WTC11 (cell line): ENCODE results near the gene ZFP90. TPM values are rescaled to one million over a fixed set of nuclear protein-coding genes. Genes with fewer than 3 reads are reported as not detected.

Source experiments
- ATAC-seq: fragments of 200-7000 bp; cut with Tn5 transposase; 2 replicates; pipeline ENCODE4 v1.10.0; 2021; ENCODE audit warnings: mild to moderate bottlenecking, moderate library complexity
- CTCF ChIA-PET: fragments of 300-600 bp; sonication (Branson Sonifier 250); formaldehyde crosslinking; loops from one replicate; lab custom pipeline; 2021; ENCODE audit warnings: antibody characterized with exemption; lab: Charles Lee
- POLR2A ChIA-PET: fragments of 350-600 bp; sonication (Branson Sonifier 250); formaldehyde crosslinking; loops from one replicate; lab custom pipeline; 2021; ENCODE audit warnings: antibody characterized with exemption; lab: Charles Lee
- DNase-seq: peaks from one replicate; pipeline ENCODE4 v3.0.0; 2021; ENCODE audit warnings: low spot score
- H3K27ac Mint-ChIP-seq: 2 replicates; pipeline ENCODE4 v1.8.0; 2021; ENCODE audit warnings: mixed read lengths
- H3K27me3 Mint-ChIP-seq: 2 replicates; pipeline ENCODE4 v1.8.0; 2021; ENCODE audit warnings: low read depth, mild to moderate bottlenecking, moderate library complexity, mixed read lengths
- H3K36me3 Mint-ChIP-seq: 2 replicates; pipeline ENCODE4 v1.8.0; 2021; ENCODE audit warnings: mixed read lengths
- H3K4me1 Mint-ChIP-seq: 2 replicates; pipeline ENCODE4 v1.8.0; 2022; ENCODE audit warnings: mixed read lengths
- H3K4me3 Mint-ChIP-seq: 2 replicates; pipeline ENCODE4 v1.8.0; 2021; ENCODE audit warnings: mild to moderate bottlenecking, moderate library complexity, mixed read lengths
- H3K9me3 Mint-ChIP-seq: 2 replicates; pipeline ENCODE4 v1.8.0; 2021; ENCODE audit warnings: mixed read lengths
- CREB1 ChIP-seq: sonication (generic); formaldehyde crosslinking; IDR thresholded peaks from 2 replicates; pipeline ENCODE4 v1.8.0; 2023; ENCODE audit warnings: mild to moderate bottlenecking, missing genetic modification reagents
- GRHL2 ChIP-seq: fragments of 250-450 bp; sonication (Bioruptor Pico); IDR thresholded peaks from 2 replicates; pipeline ENCODE4 v1.8.0; 2022; ENCODE audit warnings: mild to moderate bottlenecking, moderate library complexity; ENCODE audit not compliant: insufficient replicate concordance, severe bottlenecking
- HMGA2 ChIP-seq: fragments of 250-450 bp; sonication (Bioruptor Pico); IDR thresholded peaks from 2 replicates; pipeline ENCODE4 v1.4.0; 2021; ENCODE audit warnings: mild to moderate bottlenecking, moderate library complexity
- JAZF1 ChIP-seq: fragments of 250-450 bp; sonication (Bioruptor Pico); IDR thresholded peaks from 2 replicates; pipeline ENCODE4 v1.9.0; 2021; ENCODE audit warnings: moderate library complexity, mild to moderate bottlenecking, inconsistent platforms
- MXD4 ChIP-seq: fragments of 250-450 bp; sonication (Bioruptor Pico); IDR thresholded peaks from 2 replicates; pipeline ENCODE4 v1.8.0; 2021; ENCODE audit warnings: mild to moderate bottlenecking, moderate library complexity, borderline replicate concordance
- PRDM15 ChIP-seq: sonication (generic); formaldehyde crosslinking; IDR thresholded peaks from 2 replicates; pipeline ENCODE4 v1.8.0; 2022; ENCODE audit warnings: missing genetic modification reagents
- PRRX2 ChIP-seq: fragments of 250-450 bp; sonication (Bioruptor Pico); IDR thresholded peaks from 2 replicates; pipeline ENCODE4 v1.8.0; 2021; ENCODE audit warnings: mild to moderate bottlenecking
- SMAD4 ChIP-seq: sonication (generic); formaldehyde crosslinking; IDR thresholded peaks from 2 replicates; pipeline ENCODE4 v1.8.0; 2022; ENCODE audit warnings: mild to moderate bottlenecking, missing genetic modification reagents
- TCF7 ChIP-seq: sonication (generic); formaldehyde crosslinking; IDR thresholded peaks from 2 replicates; pipeline ENCODE4 v1.8.0; 2022; ENCODE audit warnings: mild to moderate bottlenecking, low read depth, missing genetic modification reagents, moderate library complexity
- USF2 ChIP-seq: sonication (generic); formaldehyde crosslinking; IDR thresholded peaks from 2 replicates; pipeline ENCODE4 v1.8.1; 2023; ENCODE audit warnings: mild to moderate bottlenecking, missing genetic modification reagents, moderate library complexity
- ZBTB21 ChIP-seq: sonication (generic); formaldehyde crosslinking; IDR thresholded peaks from 2 replicates; pipeline ENCODE4 v1.8.1; 2023; ENCODE audit warnings: mild to moderate bottlenecking, missing genetic modification reagents, borderline replicate concordance
- ZNF232 ChIP-seq: sonication (generic); formaldehyde crosslinking; IDR thresholded peaks from 2 replicates; pipeline ENCODE4 v1.8.0; 2022; ENCODE audit warnings: mild to moderate bottlenecking, missing genetic modification reagents
- total RNA-seq: library from RNA; stranded (reverse); gene quantifications from 3 replicates; pipeline ENCODE4 v1.2.3, GENCODE V29; 2021
- TF ChIP-seq, protein P1 (sequence below): fragments of 250-450 bp; sonication (Bioruptor Pico); IDR thresholded peaks from 2 replicates; pipeline ENCODE4 v1.9.0; 2021; ENCODE audit warnings: mild to moderate bottlenecking
- TF ChIP-seq, protein P2 (sequence below): sonication (generic); formaldehyde crosslinking; IDR thresholded peaks from 2 replicates; pipeline ENCODE4 v1.8.1; 2022; ENCODE audit warnings: low read depth, missing genetic modification reagents, borderline replicate concordance

The ZFP90 gene
- total RNA-seq, 1 experiment from 2014 or later: 21.7 TPM

DNA sequence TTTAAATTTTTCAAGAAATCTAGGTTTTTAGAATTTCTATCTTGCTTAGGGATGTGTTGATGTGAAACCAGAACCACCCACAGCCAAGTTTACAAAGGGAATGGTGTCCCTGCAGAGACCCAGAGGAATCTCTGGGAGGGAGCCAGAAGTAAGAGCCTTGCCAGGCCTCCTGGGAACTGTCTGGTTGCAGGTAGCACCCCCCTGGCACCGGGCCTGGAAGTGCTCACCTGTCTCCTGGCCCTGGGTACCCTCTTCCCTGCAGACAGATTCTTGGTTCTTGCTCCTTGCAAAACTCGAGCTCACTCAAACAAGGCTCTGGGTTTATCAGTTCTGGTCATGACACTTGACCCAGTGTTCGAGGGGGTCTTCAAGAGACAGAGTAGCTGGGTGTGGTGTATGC is 24.6 kb upstream of the ZFP90 start:
- no peaks in the 10 kb centered on the region for H3K36me3 Mint-ChIP-seq
- no peaks in the 10 kb centered on the region for H3K9me3 Mint-ChIP-seq
- 0 out of 2 replicates have a peak, but pooled peaks cover 3% of the 10 kb centered on the region for H3K4me1 Mint-ChIP-seq
- CTCF ChIA-PET: interaction anchor here (0.6 to 1.4 kb wide), 2 partner anchors 121 to 250 kb away, joined by 3 read pairs; partner anchors contain the start of gene SLC7A6
- no peak for DNase-seq
- H3K27me3 Mint-ChIP-seq: peaks cover 8% of the 10 kb centered on the region
- no peak overlapping the region for H3K27ac Mint-ChIP-seq
- no peak for ATAC-seq
- POLR2A ChIA-PET: no interaction called here
- no peak overlapping the region for H3K4me3 Mint-ChIP-seq
- TF ChIP-seq JAZF1 (no peak), CREB1 (no peak), ZBTB21 (CRISPR knock-in tag) (no peak), PRDM15 (CRISPR knock-in tag) (no peak), ZNF232 (CRISPR knock-in tag) (no peak), TCF7 (CRISPR knock-in tag) (no peak), USF2 (CRISPR knock-in tag) (no peak), SMAD4 (no peak), GRHL2 (CRISPR knock-in tag) (no peak), MXD4 (CRISPR knock-in tag) (no peak)
- TF ChIP-seq, protein P1, sequence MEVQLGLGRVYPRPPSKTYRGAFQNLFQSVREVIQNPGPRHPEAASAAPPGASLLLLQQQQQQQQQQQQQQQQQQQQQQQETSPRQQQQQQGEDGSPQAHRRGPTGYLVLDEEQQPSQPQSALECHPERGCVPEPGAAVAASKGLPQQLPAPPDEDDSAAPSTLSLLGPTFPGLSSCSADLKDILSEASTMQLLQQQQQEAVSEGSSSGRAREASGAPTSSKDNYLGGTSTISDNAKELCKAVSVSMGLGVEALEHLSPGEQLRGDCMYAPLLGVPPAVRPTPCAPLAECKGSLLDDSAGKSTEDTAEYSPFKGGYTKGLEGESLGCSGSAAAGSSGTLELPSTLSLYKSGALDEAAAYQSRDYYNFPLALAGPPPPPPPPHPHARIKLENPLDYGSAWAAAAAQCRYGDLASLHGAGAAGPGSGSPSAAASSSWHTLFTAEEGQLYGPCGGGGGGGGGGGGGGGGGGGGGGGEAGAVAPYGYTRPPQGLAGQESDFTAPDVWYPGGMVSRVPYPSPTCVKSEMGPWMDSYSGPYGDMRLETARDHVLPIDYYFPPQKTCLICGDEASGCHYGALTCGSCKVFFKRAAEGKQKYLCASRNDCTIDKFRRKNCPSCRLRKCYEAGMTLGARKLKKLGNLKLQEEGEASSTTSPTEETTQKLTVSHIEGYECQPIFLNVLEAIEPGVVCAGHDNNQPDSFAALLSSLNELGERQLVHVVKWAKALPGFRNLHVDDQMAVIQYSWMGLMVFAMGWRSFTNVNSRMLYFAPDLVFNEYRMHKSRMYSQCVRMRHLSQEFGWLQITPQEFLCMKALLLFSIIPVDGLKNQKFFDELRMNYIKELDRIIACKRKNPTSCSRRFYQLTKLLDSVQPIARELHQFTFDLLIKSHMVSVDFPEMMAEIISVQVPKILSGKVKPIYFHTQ (CRISPR knock-in tag): no peak

- H3K4me1 Mint-ChIP-seq: peaks cover 3% of the 10 kb centered on the region; the same call in 1 of the 2 replicates
- H3K27ac Mint-ChIP-seq: no peak overlapping the region
- CTCF ChIA-PET: interaction anchor here (0.7 to 2.1 kb wide), 3 partner anchors 8 to 256 kb away, joined by 3 to 7 read pairs (median 3); no protein-coding TSS in a partner anchor
- H3K9me3 Mint-ChIP-seq: no peaks in the 10 kb centered on the region
- H3K4me3 Mint-ChIP-seq: no peak overlapping the region
- H3K36me3 Mint-ChIP-seq: no peaks in the 10 kb centered on the region
- ATAC-seq (no peak), DNase-seq (no peak)
- H3K27me3 Mint-ChIP-seq: peaks cover 13% of the 10 kb centered on the region
- POLR2A ChIA-PET: interaction anchor here (0.5 to 0.7 kb wide), 2 partner anchors 132 to 277 kb away, joined by 5 to 6 read pairs; no protein-coding TSS in a partner anchor
- TF ChIP-seq HMGA2 (CRISPR knock-in tag) (no peak), PRRX2 (CRISPR knock-in tag) (no peak)
- TF ChIP-seq, protein P2, sequence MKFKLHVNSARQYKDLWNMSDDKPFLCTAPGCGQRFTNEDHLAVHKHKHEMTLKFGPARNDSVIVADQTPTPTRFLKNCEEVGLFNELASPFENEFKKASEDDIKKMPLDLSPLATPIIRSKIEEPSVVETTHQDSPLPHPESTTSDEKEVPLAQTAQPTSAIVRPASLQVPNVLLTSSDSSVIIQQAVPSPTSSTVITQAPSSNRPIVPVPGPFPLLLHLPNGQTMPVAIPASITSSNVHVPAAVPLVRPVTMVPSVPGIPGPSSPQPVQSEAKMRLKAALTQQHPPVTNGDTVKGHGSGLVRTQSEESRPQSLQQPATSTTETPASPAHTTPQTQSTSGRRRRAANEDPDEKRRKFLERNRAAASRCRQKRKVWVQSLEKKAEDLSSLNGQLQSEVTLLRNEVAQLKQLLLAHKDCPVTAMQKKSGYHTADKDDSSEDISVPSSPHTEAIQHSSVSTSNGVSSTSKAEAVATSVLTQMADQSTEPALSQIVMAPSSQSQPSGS: no peak
Observed at GRCh38 chr16:68517606-68518166, 21.4 kb upstream of the ZFP90 start.
